B cell (primary cell): ENCODE measurements around the gene ZNF81. TPM values are rescaled to one million over a fixed set of nuclear protein-coding genes. Genes with fewer than 3 reads are reported as not detected.

Source experiments
- ATAC-seq: fragments of 200-7000 bp; cut with Tn5 transposase; one replicate; pipeline ENCODE4 v1.10.0; 2021; ENCODE audit warnings: low read depth, mild to moderate bottlenecking, moderate number of reproducible peaks, moderate library complexity
- CTCF ChIA-PET: fragments of 350-600 bp; sonication (Branson Sonifier 250); formaldehyde crosslinking; loops from one replicate; lab custom pipeline; 2021; ENCODE audit warnings: antibody characterized with exemption, inconsistent platforms; lab: Charles Lee
- POLR2A ChIA-PET: fragments of 350-600 bp; sonication (Branson Sonifier 250); formaldehyde crosslinking; loops from one replicate; lab custom pipeline; 2021; ENCODE audit warnings: antibody characterized with exemption; lab: Charles Lee
- DNase-seq: peaks from one replicate; pipeline ENCODE4 v3.0.0; 2013
- H2AFZ ChIP-seq: 2 replicates; pipeline ENCODE4 v1.6.1; 2012; ENCODE audit warnings: mild to moderate bottlenecking, low read depth, low read length; ENCODE audit not compliant: insufficient read depth, poor library complexity, severe bottlenecking
- H3K27ac ChIP-seq, 2 donors: 1 replicate in 1 of 2; 2 replicates in 1 of 2; pipeline ENCODE4 v1.5.1; 2012 to 2013; ENCODE audit warnings: low read length in 2 of 2, mild to moderate bottlenecking in 2 of 2, moderate library complexity in 1 of 2
- H3K27me3 ChIP-seq, 4 experiments: fragments of 200-600 bp in 1 of 4; sonication (generic) in 1 of 4; replicated peaks in 1 of 4; 1 replicate in 2 of 4; 2 replicates in 2 of 4; pipeline versions ENCODE4 v1.6.1 to v1.7.0; 2013 to 2016; ENCODE audit warnings: low read length in 3 of 4, mild to moderate bottlenecking in 2 of 4, mixed read lengths in 1 of 4, moderate library complexity in 1 of 4; ENCODE audit not compliant: insufficient read depth in 4 of 4, control insufficient read depth in 3 of 4; ENCODE audit errors: control extremely low read depth in 1 of 4
- H3K36me3 ChIP-seq, 2 experiments: replicated peaks in 1 of 2; 1 replicate in 1 of 2; 2 replicates in 1 of 2; pipeline versions ENCODE4 v1.6.1 to v1.7.1; 2013; ENCODE audit warnings: low read length in 1 of 2; ENCODE audit not compliant: insufficient read depth in 2 of 2, control insufficient read depth in 1 of 2; ENCODE audit errors: control extremely low read depth in 1 of 2, extremely low read depth in 1 of 2
- H3K4me1 ChIP-seq, 2 donors: fragments of 200-600 bp in 1 of 2; sonication (generic) in 1 of 2; 1 replicate in 1 of 2; 2 replicates in 1 of 2; pipeline versions ENCODE4 v1.5.1 to v1.6.1; 2013 to 2017; ENCODE audit warnings: low read length in 2 of 2; ENCODE audit not compliant: control insufficient read depth in 2 of 2, insufficient read depth in 2 of 2
- H3K4me2 ChIP-seq: replicated peaks from 2 replicates; pipeline ENCODE3; 2012; ENCODE audit warnings: mild to moderate bottlenecking, low read depth, low read length; ENCODE audit not compliant: poor library complexity, severe bottlenecking
- H3K4me3 ChIP-seq, 5 experiments: fragments of 200-600 bp in 1 of 5; sonication (generic) in 1 of 5; 1 replicate in 3 of 5; 2 replicates in 2 of 5; pipeline versions ENCODE4 v1.5.1 to v1.7.0; 2011 to 2016; ENCODE audit warnings: low read length in 4 of 5, mild to moderate bottlenecking in 4 of 5, low read depth in 2 of 5, control low read depth in 1 of 5, moderate library complexity in 1 of 5; ENCODE audit not compliant: insufficient read depth in 1 of 5; ENCODE audit errors: control extremely low read depth in 1 of 5, extremely low read depth in 1 of 5
- H3K79me2 ChIP-seq: fragments of 200-600 bp; sonication (generic); one replicate; pipeline ENCODE4 v1.6.0; 2016; ENCODE audit warnings: low read length; ENCODE audit not compliant: control insufficient read depth, insufficient read depth
- H3K9ac ChIP-seq: fragments of 200-600 bp; sonication (generic); 2 replicates; pipeline ENCODE4 v1.6.1; 2017; ENCODE audit warnings: mild to moderate bottlenecking, low read length, moderate library complexity
- H3K9me3 ChIP-seq, 3 donors: one replicate each; pipeline versions ENCODE4 v1.6.1 to v1.7.1; 2013; ENCODE audit warnings: low read length in 2 of 3; ENCODE audit not compliant: control insufficient read depth in 2 of 3, insufficient read depth in 1 of 3; ENCODE audit errors: control extremely low read depth in 1 of 3
- H4K20me1 ChIP-seq: 2 replicates; pipeline ENCODE4 v1.6.0; 2012; ENCODE audit warnings: mild to moderate bottlenecking, low read length; ENCODE audit not compliant: insufficient read depth, control insufficient read depth, poor library complexity, severe bottlenecking
- H3K27ac Mint-ChIP-seq: one replicate; pipeline ENCODE4 v1.8.0; 2021; ENCODE audit warnings: mixed read lengths
- H3K27me3 Mint-ChIP-seq: one replicate; pipeline ENCODE4 v1.8.0; 2021; ENCODE audit warnings: mixed read lengths
- H3K4me1 Mint-ChIP-seq: one replicate; pipeline ENCODE4 v1.8.0; 2021; ENCODE audit warnings: mixed read lengths
- H3K4me3 Mint-ChIP-seq: one replicate; pipeline ENCODE4 v1.8.0; 2021; ENCODE audit warnings: mixed read lengths
- H3K9me3 Mint-ChIP-seq: one replicate; pipeline ENCODE4 v1.8.0; 2022; ENCODE audit warnings: mixed read lengths; ENCODE audit not compliant: insufficient read depth
- CTCF ChIP-seq: fragments of 200-600 bp; IDR thresholded peaks from one replicate; pipeline ENCODE4 v1.8.0; 2022; ENCODE audit warnings: antibody characterized with exemption, mild to moderate bottlenecking
- EZH2 ChIP-seq: IDR thresholded peaks from 2 replicates; pipeline ENCODE4 v1.6.1; 2012; ENCODE audit warnings: borderline replicate concordance, low read depth, mild to moderate bottlenecking, moderate library complexity, low read length; ENCODE audit not compliant: insufficient read depth, poor library complexity, severe bottlenecking
- WGBS: methylation state at CpG from one replicate; pipeline ENCODE4 v1.1.5; 2013; ENCODE audit warnings: missing lambda C conversion rate; ENCODE audit not compliant: insufficient coverage; 5-methylcytosine and 5-hydroxymethylcytosine counted together
- intact Hi-C: fragments of 100-400 bp; cut with micrococcal nuclease; formaldehyde crosslinking; loops from one replicate; pipeline ENCODE4 v1.10.0; 2022
- polyA plus RNA-seq: library from polyadenylated mRNA; depleted of rRNA; stranded (reverse); fragments of >200 nt; gene quantifications from 2 replicates; pipeline ENCODE4 v1.2.3, GENCODE V29; 2012
- total RNA-seq, 2 donors: library from RNA; stranded (reverse); fragments of 120-200 nt in 1 of 2; gene quantifications; 1 replicate in 1 of 2; 2 replicates in 1 of 2; pipeline versions ENCODE4 v1.2.3 to v1.2.4, GENCODE V29; 2013 to 2022

ZNF81 gene
- total and polyA plus RNA-seq, 2 donors (not counting 1 experiment from before 2014, with no cell fraction given): 3.5 to 17.7 TPM

- H3K36me3 ChIP-seq: no peaks in the 10 kb centered on the region
- Mint-ChIP-seq H3K9me3 (no peaks in the 10 kb centered on the region), H3K4me3 (peak overlapping the region; percentile 90), H3K27me3 (no peaks in the 10 kb centered on the region), H3K4me1 (peaks cover 10% of the 10 kb centered on the region), H3K27ac (peak overlapping the region; percentile 46)
- intact Hi-C loops: no loop called here
- no peak for TF ChIP-seq CTCF
- TF ChIP-seq EZH2: no peak
- POLR2A ChIA-PET: no interaction called here
- DNase-seq (no peak), ATAC-seq (no peak)
- peak overlapping the region; percentile 76 for H2AFZ ChIP-seq
- peak overlapping the region in 3 of 5 experiments; percentile 26 to 62 (median 40) for H3K4me3 ChIP-seq
- no peaks in the 10 kb centered on the region for H3K79me2 ChIP-seq
- no CpG with 5 or more reads among the region's 3 CpGs for WGBS
- no peaks in the 10 kb centered on the region for H4K20me1 ChIP-seq
- H3K9me3 ChIP-seq: no peaks in the 10 kb centered on the region
- peak overlapping the region; percentile 64 for H3K4me2 ChIP-seq
- no peak overlapping the region for H3K27ac ChIP-seq
- peak overlapping the region; percentile 57 for H3K9ac ChIP-seq
- peaks cover 0 to 5% of the 10 kb centered on the region in 2 donors for H3K4me1 ChIP-seq
- no peaks in the 10 kb centered on the region for H3K27me3 ChIP-seq
- CTCF ChIA-PET: no interaction called here
Observed at GRCh38 chrX:47936940-47937317, 100.2 kb downstream of the ZNF81 start.

- Mint-ChIP-seq H3K4me1 (peaks cover 10% of the 10 kb centered on the region), H3K27ac (no peak overlapping the region), H3K27me3 (no peaks in the 10 kb centered on the region), H3K9me3 (no peaks in the 10 kb centered on the region), H3K4me3 (no peak overlapping the region)
- intact Hi-C loops: no loop called here
- no peak overlapping the region for H2AFZ ChIP-seq
- no peak overlapping the region for H3K4me3 ChIP-seq
- H3K9ac ChIP-seq: no peak overlapping the region
- peaks cover 0 to 5% of the 10 kb centered on the region in 2 donors for H3K4me1 ChIP-seq
- no peak for ATAC-seq
- POLR2A ChIA-PET: no interaction called here
- no peaks in the 10 kb centered on the region for H3K36me3 ChIP-seq
- no peaks in the 10 kb centered on the region for H4K20me1 ChIP-seq
- no CpG with 5 or more reads among the region's 4 CpGs for WGBS
- DNase-seq: no peak
- TF ChIP-seq CTCF (no peak), EZH2 (no peak)
- no peak overlapping the region for H3K4me2 ChIP-seq
- no peaks in the 10 kb centered on the region for H3K79me2 ChIP-seq
- H3K9me3 ChIP-seq: peaks cover 0 to 2% (median 0%) of the 10 kb centered on the region in 3 donors
- H3K27ac ChIP-seq: no peak overlapping the region
- no peaks in the 10 kb centered on the region for H3K27me3 ChIP-seq
- CTCF ChIA-PET: interaction anchor here (0.7 kb wide), 1 partner anchor 26 kb away, joined by 4 read pairs; no protein-coding TSS in a partner anchor
Observed at GRCh38 chrX:47940448-47940847, 103.7 kb downstream of the ZNF81 start.
